ENCODE data around the gene PACRGL. TPM values are rescaled to one million over a fixed set of nuclear protein-coding genes. Genes with fewer than 3 reads are reported as not detected.

Gene PACRGL
- total and polyA plus RNA-seq, 9 donors: 11.1 to 28.4 (median 17.9) TPM

- TF ChIP-seq, protein P1, sequence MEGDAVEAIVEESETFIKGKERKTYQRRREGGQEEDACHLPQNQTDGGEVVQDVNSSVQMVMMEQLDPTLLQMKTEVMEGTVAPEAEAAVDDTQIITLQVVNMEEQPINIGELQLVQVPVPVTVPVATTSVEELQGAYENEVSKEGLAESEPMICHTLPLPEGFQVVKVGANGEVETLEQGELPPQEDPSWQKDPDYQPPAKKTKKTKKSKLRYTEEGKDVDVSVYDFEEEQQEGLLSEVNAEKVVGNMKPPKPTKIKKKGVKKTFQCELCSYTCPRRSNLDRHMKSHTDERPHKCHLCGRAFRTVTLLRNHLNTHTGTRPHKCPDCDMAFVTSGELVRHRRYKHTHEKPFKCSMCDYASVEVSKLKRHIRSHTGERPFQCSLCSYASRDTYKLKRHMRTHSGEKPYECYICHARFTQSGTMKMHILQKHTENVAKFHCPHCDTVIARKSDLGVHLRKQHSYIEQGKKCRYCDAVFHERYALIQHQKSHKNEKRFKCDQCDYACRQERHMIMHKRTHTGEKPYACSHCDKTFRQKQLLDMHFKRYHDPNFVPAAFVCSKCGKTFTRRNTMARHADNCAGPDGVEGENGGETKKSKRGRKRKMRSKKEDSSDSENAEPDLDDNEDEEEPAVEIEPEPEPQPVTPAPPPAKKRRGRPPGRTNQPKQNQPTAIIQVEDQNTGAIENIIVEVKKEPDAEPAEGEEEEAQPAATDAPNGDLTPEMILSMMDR (IDR thresholded peaks at IDR 0.05): no peak
- no peak for TF ChIP-seq POLR2A (IDR thresholded peaks at IDR 0.05)
- TF ChIP-seq EP300 (IDR thresholded peaks at IDR 0.05): no peak
- Histone ChIP-seq H3K9me3 (no peaks in the 10 kb centered on the region), H3K4me1 (ENCODE audit: insufficient read depth) (peaks cover 4% of the 10 kb centered on the region), H3K27me3 (no peaks in the 10 kb centered on the region), H3K27ac (no peak overlapping the region), H3K36me3 (no peaks in the 10 kb centered on the region), H3K4me3 (no peak overlapping the region)
- 29 to 30% (median 29%) methylated on average over 4 of the region's 4 CpGs for WGBS, 3 donors
- intact Hi-C loops (cut with DNase I): no loop called here
- DNase-seq: no peak
These were observed 1.4 kb upstream of the PACRGL start for GRCh38 chr4:20698820-20699219.

- Histone ChIP-seq H3K27me3 (no peaks in the 10 kb centered on the region), H3K4me1 (ENCODE audit: insufficient read depth) (no peaks in the 10 kb centered on the region), H3K9me3 (no peaks in the 10 kb centered on the region), H3K4me3 (no peak overlapping the region), H3K36me3 (no peaks in the 10 kb centered on the region), H3K27ac (no peak overlapping the region)
- intact Hi-C loops (cut with DNase I): no loop called here
- TF ChIP-seq, protein P1 (IDR thresholded peaks at IDR 0.05): no peak
- TF ChIP-seq POLR2A (IDR thresholded peaks at IDR 0.05) (no peak), EP300 (IDR thresholded peaks at IDR 0.05) (no peak)
- no peak for DNase-seq
- WGBS, 3 donors: 95 to 97% (median 95%) methylated on average over 2 of the region's 2 CpGs
These were observed 11.1 kb downstream of the PACRGL start for GRCh38 chr4:20711335-20711734.

- intact Hi-C loops (cut with DNase I): no loop called here
- WGBS, 3 donors: 58 to 89% (median 82%) methylated on average over 3 of the region's 3 CpGs
These were observed 22.8 kb downstream of the PACRGL start for GRCh38 chr4:20723019-20723418.

GRCh38 chr4:20723463-20723862, 23.2 kb downstream of the PACRGL start:
- no peak overlapping the region for H3K27ac ChIP-seq
- no peak for DNase-seq
- no peaks in the 10 kb centered on the region for H3K27me3 ChIP-seq
- no peaks in the 10 kb centered on the region for H3K4me1 ChIP-seq (ENCODE audit: insufficient read depth)
- WGBS, 3 donors: 85 to 90% (median 88%) methylated on average over 3 of the region's 3 CpGs
- intact Hi-C loops (cut with DNase I): no loop called here
- no peak for TF ChIP-seq EP300 (IDR thresholded peaks at IDR 0.05)
- no peak for TF ChIP-seq POLR2A (IDR thresholded peaks at IDR 0.05)
- TF ChIP-seq, protein P1 (IDR thresholded peaks at IDR 0.05): no peak
- H3K9me3 ChIP-seq: peaks cover 0 to 10% of the 10 kb centered on the region in 2 donors
- no peaks in the 10 kb centered on the region for H3K36me3 ChIP-seq
- no peak overlapping the region for H3K4me3 ChIP-seq

More at GRCh38 chr4:20723019-20723418, 22.8 kb downstream of the PACRGL start:
- TF ChIP-seq, protein P1 (IDR thresholded peaks at IDR 0.05): no peak
- no peak for TF ChIP-seq POLR2A (IDR thresholded peaks at IDR 0.05)
- no peak for TF ChIP-seq EP300 (IDR thresholded peaks at IDR 0.05)
- no peaks in the 10 kb centered on the region for H3K4me1 ChIP-seq (ENCODE audit: insufficient read depth)
- DNase-seq: no peak
- no peak overlapping the region for H3K4me3 ChIP-seq
- peaks cover 0 to 10% of the 10 kb centered on the region in 2 donors for H3K9me3 ChIP-seq
- no peaks in the 10 kb centered on the region for H3K27me3 ChIP-seq
- no peaks in the 10 kb centered on the region for H3K36me3 ChIP-seq
- H3K27ac ChIP-seq: no peak overlapping the region
